BJ (cell line): ENCODE measurements around the gene CDK5R2. TPM values are rescaled to one million over a fixed set of nuclear protein-coding genes. Genes with fewer than 3 reads are reported as not detected.
A peak's percentile ranks its signal among the peaks of the same experiment; 100 is the strongest.

Experiments
- CTCF ChIA-PET: fragments of 350-600 bp; formaldehyde crosslinking; extraction: SDS; loops from one replicate; lab custom pipeline; 2021; ENCODE audit warnings: antibody characterized with exemption, inconsistent platforms; lab: Yijun Ruan, JAX
- POLR2A ChIA-PET: fragments of 300-600 bp; sonication (Branson Sonifier 250); formaldehyde crosslinking; extraction: SDS; loops from one replicate; lab custom pipeline; 2021; ENCODE audit warnings: antibody characterized with exemption; lab: Charles Lee
- DNase-seq: peaks from one replicate; pipeline ENCODE4 v3.0.0-alpha.2; 2011; ENCODE audit warnings: low read depth
- H3K27me3 ChIP-seq: 2 replicates; pipeline ENCODE4 v1.6.0; 2011; ENCODE audit warnings: low read length; ENCODE audit not compliant: control insufficient read depth, insufficient read depth
- H3K36me3 ChIP-seq: 2 replicates; pipeline ENCODE4 v1.5.1; 2011; ENCODE audit warnings: low read length; ENCODE audit not compliant: control insufficient read depth, insufficient read depth
- H3K4me3 ChIP-seq: 2 replicates; pipeline ENCODE4 v1.5.1; 2011; ENCODE audit warnings: low read depth, mild to moderate bottlenecking, control low read depth, low read length
- polyA plus RNA-seq: library from polyadenylated mRNA; depleted of rRNA; stranded (reverse); fragments of >200 nt; gene quantifications from 2 replicates; pipeline ENCODE4 v1.2.3, GENCODE V29; 2011
- TF ChIP-seq, protein P1 (sequence below): IDR thresholded peaks from 2 replicates; pipeline ENCODE4 v1.5.1; 2011; ENCODE audit warnings: low read depth, mild to moderate bottlenecking, control low read depth, inconsistent platforms, low read length, moderate library complexity; ENCODE audit not compliant: insufficient read depth

CDK5R2 gene
- polyA plus RNA-seq, 1 experiment: 0.02 TPM

DNA sequence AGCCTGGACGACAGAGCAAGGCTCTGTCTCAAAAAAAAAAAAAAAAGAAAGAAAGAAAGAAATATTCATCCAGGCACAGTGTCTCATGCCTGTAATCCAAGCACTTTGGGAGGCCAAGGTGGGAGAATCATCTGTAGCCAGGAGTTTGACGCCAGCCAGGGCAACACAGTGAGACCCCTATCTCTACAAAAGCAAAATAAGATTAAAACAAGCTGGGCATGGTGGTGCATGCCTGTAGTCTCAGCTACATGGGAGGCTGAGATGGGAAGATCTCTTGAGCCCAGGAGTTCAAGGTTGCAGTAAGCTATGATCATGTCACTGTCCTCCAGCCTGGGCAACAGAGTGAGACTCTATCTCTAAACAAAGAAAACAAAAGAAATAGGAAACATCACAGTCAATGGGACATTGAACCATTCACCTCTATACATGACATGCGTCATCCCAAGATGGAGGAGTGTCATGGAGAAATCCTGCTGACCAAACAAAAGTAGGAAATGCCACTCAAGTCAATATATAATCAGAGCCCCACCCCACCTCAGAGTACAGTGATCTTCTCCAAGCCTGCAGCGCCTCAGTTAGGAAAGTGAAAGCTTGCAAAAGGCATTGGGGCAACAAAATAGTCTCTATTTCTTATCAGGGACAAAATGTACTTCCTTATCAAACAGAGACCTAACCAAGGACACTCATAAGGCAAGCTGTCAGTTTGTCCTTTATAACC, 15.8 kb downstream of the CDK5R2 start:
- TF ChIP-seq, protein P1, sequence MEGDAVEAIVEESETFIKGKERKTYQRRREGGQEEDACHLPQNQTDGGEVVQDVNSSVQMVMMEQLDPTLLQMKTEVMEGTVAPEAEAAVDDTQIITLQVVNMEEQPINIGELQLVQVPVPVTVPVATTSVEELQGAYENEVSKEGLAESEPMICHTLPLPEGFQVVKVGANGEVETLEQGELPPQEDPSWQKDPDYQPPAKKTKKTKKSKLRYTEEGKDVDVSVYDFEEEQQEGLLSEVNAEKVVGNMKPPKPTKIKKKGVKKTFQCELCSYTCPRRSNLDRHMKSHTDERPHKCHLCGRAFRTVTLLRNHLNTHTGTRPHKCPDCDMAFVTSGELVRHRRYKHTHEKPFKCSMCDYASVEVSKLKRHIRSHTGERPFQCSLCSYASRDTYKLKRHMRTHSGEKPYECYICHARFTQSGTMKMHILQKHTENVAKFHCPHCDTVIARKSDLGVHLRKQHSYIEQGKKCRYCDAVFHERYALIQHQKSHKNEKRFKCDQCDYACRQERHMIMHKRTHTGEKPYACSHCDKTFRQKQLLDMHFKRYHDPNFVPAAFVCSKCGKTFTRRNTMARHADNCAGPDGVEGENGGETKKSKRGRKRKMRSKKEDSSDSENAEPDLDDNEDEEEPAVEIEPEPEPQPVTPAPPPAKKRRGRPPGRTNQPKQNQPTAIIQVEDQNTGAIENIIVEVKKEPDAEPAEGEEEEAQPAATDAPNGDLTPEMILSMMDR: no peak

DNA sequence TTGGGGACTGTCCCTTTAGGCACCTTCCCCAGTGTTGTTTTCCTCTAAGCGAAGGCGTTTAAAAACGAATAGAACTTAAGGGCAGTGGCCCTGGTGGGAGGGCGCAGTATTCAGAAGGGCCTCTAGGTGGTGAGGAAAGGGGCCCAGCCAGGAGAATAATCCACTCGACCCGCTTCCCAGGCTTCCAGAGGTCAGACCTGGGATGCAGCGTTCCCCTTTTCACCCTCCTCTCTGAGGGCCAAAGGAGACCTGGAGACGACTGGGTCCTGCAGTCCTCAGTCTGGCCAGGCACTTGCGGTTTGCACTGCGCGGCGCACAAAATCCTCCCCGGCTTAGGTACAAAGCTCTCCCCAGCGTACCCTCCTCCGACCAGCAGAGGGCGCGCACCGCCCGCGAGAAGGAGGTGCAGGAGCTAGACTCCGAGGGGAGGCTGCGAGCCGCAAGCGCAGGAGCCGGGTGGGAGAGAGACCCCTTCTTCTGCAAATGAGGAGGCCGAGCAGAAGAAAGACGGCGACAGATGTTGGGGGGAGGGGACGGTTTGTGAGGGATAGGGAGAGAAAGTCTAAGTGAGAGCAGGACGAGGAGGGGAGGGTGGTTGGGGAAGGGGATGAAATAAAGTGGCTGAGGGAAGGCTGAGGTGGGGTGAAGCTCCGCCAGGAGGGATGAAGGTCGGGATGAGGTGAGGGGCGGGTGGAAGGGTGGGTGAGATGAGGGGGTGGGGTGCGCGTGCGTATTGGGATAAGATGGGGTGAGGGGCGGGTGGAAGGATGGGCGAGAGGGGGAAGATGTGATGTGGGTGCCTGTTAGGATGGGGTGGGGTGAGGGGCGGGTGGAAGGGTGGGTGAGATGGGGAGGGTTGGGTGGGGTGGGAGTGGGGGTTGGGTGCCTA, 20.6 kb downstream of the CDK5R2 start:
- Histone ChIP-seq H3K4me3 (no peak overlapping the region), H3K36me3 (no peaks in the 10 kb centered on the region), H3K27me3 (peaks cover 53% of the 10 kb centered on the region)
- DNase-seq: no peak
- TF ChIP-seq, protein P1: peak; percentile 97
- ChIA-PET CTCF (interaction anchor here (0.6 to 4.0 kb wide), 50 partner anchors 8 to 315 kb away, joined by 3 to 44 read pairs (median 4); partner anchors contain the start of gene CDK5R2), POLR2A (no interaction called here)

More for the DNA sequence above, 15.8 kb downstream of the CDK5R2 start:
- no peak for DNase-seq
- ChIA-PET POLR2A (interaction anchor here (0.7 kb wide), 1 partner anchor 140 kb away, joined by 12 read pairs; no protein-coding TSS in a partner anchor), CTCF (interaction anchor here (0.7 to 2.9 kb wide), 4 partner anchors 13 to 54 kb away, joined by 3 to 10 read pairs (median 6); no protein-coding TSS in a partner anchor)
- Histone ChIP-seq H3K36me3 (no peaks in the 10 kb centered on the region), H3K27me3 (peaks cover 23% of the 10 kb centered on the region), H3K4me3 (no peak overlapping the region)

DNA sequence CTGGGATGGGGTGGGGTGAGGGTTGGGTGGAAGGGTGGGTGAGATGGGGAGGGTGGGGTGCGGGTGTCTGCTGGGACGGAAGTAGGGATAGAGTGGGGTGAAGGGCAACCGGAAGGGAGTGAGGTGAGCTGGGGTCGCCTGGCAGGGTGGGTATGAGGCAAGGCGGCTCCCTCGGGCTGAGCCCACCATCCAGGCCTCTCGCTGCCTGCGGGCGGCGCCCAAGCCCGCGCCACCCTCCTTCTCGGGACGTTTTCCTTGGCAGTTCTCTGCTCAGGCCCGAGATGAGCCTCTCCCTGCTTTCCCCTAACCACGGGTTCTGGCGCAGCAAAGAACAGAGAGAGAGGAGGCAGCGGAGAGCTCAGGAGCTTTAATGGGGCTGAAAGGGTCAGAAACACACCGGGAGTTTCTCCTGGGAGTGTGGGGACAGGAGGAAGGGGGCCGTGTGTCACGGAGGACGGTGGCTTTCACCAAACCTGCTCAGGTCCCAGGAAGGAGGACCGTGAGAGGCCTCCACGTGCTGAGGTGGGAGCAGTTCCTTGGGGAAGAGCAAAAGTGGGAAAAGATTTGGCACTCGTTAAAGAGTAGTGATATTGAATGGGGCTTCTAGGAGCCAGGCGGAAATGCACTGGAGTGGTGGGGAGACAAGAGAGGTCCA, 21.4 kb downstream of the CDK5R2 start:
- Histone ChIP-seq H3K27me3 (peaks cover 59% of the 10 kb centered on the region), H3K36me3 (no peaks in the 10 kb centered on the region), H3K4me3 (no peak overlapping the region)
- CTCF ChIA-PET: interaction anchor here (0.6 to 4.0 kb wide), 40 partner anchors 9 to 314 kb away, joined by 3 to 44 read pairs (median 4); partner anchors contain the start of gene CDK5R2
- POLR2A ChIA-PET: no interaction called here
- TF ChIP-seq, protein P1: 0 out of 2 replicates have a peak, but pooled peaks have one; percentile 15
- DNase-seq: no peak

DNA sequence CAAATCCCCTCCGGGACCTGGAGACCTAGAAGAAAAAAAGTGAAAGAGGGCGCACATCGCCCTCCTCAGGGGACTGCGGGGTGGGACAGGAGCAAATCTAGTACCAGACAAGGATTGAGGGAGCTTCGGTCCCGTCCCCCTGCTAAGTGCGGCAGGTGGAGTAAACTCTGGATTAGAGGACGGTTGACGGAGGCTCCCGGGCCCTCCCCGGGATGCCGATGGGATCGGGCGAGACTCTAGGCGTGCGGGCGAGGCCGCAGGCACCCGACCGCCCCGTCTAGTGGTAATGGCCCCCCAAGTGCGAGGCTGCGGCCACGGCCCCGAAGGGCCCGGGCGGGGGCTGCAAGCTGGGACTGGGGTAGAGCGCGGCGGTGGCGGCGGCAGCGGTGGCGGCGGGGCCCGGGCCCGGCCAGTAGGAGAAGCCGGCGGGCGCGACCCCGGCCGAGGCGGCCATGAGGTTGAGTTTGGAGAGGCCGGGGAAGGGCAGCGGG, 22.0 kb downstream of the CDK5R2 start:
- ChIA-PET POLR2A (no interaction called here), CTCF (interaction anchor here (0.9 to 4.0 kb wide), 8 partner anchors 14 to 174 kb away, joined by 3 to 44 read pairs (median 9); no protein-coding TSS in a partner anchor)
- Histone ChIP-seq H3K4me3 (no peak overlapping the region), H3K27me3 (peaks cover 58% of the 10 kb centered on the region), H3K36me3 (no peaks in the 10 kb centered on the region)
- TF ChIP-seq, protein P1: no peak
- DNase-seq: no peak
